Progenitor cell of endocrine pancreas (in vitro differentiated cells): Measurements from ENCODE around the gene CLCN4. TPM values are rescaled to one million over a fixed set of nuclear protein-coding genes. Genes with fewer than 3 reads are reported as not detected.

Source experiments
- DNase-seq: peaks from one replicate; pipeline ENCODE4 v3.0.0; 2021; ENCODE audit warnings: low spot score; ENCODE audit not compliant: unreplicated experiment
- H3K27ac Mint-ChIP-seq: 2 replicates; pipeline ENCODE4 v1.8.0; 2021; ENCODE audit warnings: mild to moderate bottlenecking, moderate library complexity, mixed read lengths
- H3K27me3 Mint-ChIP-seq: 2 replicates; pipeline ENCODE4 v1.8.0; 2021; ENCODE audit warnings: mixed read lengths
- H3K36me3 Mint-ChIP-seq: 2 replicates; pipeline ENCODE4 v1.8.0; 2022; ENCODE audit warnings: mixed read lengths; ENCODE audit not compliant: insufficient read depth
- H3K4me1 Mint-ChIP-seq: 2 replicates; pipeline ENCODE4 v1.8.0; 2021; ENCODE audit warnings: low read depth, mixed read lengths
- H3K4me3 Mint-ChIP-seq: 2 replicates; pipeline ENCODE4 v1.8.0; 2021; ENCODE audit warnings: low read depth, mild to moderate bottlenecking, moderate library complexity, mixed read lengths
- H3K9me3 Mint-ChIP-seq: 2 replicates; pipeline ENCODE4 v1.8.0; 2021; ENCODE audit warnings: low read depth, mixed read lengths
- total RNA-seq: library from RNA; stranded (reverse); gene quantifications from 2 replicates; pipeline ENCODE4 v1.2.1, GENCODE V29; 2021
- TF ChIP-seq, protein P1 (sequence below): fragments of 200-600 bp; sonication (generic); IDR thresholded peaks from one replicate; pipeline ENCODE4 v1.5.0; 2021; ENCODE audit warnings: antibody characterized with exemption, mild to moderate bottlenecking; ENCODE audit not compliant: unreplicated experiment

CLCN4 gene
- total RNA-seq, 1 donor from 2014 or later = 15.2 TPM

DNA sequence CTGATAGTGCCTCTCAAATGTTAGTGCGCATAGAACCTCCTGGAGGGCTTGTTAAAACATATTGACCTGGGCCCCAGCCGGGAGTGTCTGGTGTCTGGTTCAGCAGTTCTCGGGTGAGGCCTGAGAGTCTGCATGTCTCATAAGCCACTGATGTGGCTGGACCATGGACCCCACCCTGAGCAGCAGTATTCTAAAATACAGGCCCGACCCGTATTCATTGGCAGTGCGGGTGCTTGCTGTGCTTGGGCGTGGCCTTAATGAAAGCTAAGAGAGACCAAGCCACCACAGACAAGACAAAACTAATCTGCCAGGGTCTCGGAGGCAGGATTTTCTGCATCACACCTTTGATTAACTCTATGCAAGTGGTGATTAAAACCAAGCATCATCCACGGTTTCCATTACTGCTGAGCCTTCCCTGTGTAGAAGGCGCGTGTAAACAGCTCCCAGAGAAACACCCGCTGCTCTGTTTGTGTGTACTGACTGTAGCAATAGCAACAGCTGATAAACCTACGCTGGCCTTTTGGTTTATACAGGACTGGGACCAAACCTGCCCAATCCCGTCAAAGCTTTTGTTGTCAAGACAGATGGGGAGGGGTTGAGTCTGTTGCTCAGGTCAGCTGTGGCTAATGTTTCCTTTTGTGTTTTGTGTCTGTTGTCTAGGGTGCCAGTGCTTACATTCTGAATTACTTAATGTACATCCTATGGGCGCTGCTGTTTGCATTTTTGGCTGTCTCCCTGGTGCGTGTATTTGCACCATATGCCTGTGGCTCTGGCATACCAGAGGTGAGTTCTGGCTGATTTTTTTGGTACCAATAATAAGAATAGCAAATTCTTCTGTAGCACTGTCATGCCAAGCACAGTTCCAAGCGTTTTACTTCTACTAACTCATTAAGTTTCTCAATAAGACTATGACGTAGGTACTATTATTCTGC lies 40.8 kb downstream of the CLCN4 start:
- H3K9me3 Mint-ChIP-seq = peaks cover 19% of the 10 kb centered on the region
- TF ChIP-seq, protein P1, sequence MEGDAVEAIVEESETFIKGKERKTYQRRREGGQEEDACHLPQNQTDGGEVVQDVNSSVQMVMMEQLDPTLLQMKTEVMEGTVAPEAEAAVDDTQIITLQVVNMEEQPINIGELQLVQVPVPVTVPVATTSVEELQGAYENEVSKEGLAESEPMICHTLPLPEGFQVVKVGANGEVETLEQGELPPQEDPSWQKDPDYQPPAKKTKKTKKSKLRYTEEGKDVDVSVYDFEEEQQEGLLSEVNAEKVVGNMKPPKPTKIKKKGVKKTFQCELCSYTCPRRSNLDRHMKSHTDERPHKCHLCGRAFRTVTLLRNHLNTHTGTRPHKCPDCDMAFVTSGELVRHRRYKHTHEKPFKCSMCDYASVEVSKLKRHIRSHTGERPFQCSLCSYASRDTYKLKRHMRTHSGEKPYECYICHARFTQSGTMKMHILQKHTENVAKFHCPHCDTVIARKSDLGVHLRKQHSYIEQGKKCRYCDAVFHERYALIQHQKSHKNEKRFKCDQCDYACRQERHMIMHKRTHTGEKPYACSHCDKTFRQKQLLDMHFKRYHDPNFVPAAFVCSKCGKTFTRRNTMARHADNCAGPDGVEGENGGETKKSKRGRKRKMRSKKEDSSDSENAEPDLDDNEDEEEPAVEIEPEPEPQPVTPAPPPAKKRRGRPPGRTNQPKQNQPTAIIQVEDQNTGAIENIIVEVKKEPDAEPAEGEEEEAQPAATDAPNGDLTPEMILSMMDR = no peak
- no peak for DNase-seq
- peaks cover 13% of the 10 kb centered on the region for H3K36me3 Mint-ChIP-seq
- no peak overlapping the region for H3K27ac Mint-ChIP-seq
- H3K27me3 Mint-ChIP-seq = no peaks in the 10 kb centered on the region
- peaks cover 2% of the 10 kb centered on the region for H3K4me1 Mint-ChIP-seq
- no peak overlapping the region for H3K4me3 Mint-ChIP-seq

DNA sequence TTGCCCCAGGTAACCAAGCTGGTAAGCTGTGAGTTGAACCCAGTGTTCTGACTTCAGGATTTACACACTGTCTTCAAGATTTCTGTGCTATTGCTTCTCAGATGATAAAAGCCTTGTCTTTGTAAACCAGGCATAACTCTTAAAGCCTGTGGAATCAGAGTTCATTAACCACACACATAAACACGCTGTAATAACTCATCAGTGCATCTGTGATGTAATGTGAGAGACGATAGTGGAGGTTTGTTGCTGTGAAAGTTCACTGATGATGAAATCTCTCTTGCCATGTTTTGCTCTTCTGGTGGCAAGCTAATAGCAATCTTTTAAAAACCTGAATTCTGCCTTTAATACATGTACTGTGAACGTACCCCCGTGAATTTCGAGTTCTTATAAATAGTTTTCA lies 41.5 kb downstream of the CLCN4 start:
- TF ChIP-seq, protein P1 = no peak
- no peak overlapping the region for H3K4me3 Mint-ChIP-seq

DNA sequence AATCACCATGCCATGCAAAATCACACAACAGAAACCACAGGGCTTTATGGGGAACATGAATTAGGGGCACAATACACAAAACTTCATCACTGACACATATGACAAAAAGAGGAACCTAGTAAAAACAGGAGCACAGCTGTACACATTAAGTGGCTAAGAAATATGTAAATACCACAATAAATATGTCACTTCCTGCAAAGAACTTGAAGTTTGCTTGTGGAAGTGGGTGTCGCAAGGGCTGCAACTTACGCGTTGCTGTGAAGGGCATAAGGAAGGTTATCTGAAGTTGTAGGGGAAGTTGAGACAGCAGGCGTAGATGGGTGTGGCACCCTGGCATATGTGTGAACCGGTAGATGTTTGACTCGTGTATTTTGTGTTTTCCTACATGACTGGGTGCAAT lies 42.4 kb downstream of the CLCN4 start:
- TF ChIP-seq, protein P1 = no peak
- Mint-ChIP-seq H3K4me1 (peaks cover 2% of the 10 kb centered on the region), H3K9me3 (peaks cover 14% of the 10 kb centered on the region), H3K36me3 (peaks cover 12% of the 10 kb centered on the region), H3K4me3 (no peak overlapping the region), H3K27me3 (no peaks in the 10 kb centered on the region), H3K27ac (no peak overlapping the region)
- no peak for DNase-seq

More for the DNA sequence above, 41.5 kb downstream of the CLCN4 start:
- H3K27me3 Mint-ChIP-seq = no peaks in the 10 kb centered on the region
- peaks cover 2% of the 10 kb centered on the region for H3K4me1 Mint-ChIP-seq
- no peak for DNase-seq
- no peak overlapping the region for H3K27ac Mint-ChIP-seq
- H3K9me3 Mint-ChIP-seq = peaks cover 15% of the 10 kb centered on the region
- H3K36me3 Mint-ChIP-seq = peaks cover 10% of the 10 kb centered on the region

DNA sequence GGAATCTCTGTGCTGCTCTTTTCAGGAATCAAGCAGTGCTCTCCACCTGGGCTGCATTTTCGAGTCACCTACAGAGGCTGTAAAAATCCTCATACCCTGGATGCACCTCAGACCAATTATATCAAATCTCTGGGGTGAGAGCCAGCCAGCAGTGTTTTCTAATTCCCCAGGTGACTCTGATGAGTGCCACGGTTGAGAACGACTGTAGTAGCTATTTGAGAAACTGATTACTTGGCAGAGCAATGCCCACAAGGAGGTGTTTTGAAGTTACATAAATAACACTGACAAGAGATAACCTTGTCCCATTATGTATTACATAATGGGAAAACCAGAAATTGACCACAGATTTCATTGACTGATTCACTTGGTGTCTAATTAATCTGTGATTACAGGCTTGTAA lies 46.8 kb downstream of the CLCN4 start:
- Mint-ChIP-seq H3K4me3 (no peak overlapping the region), H3K36me3 (peaks cover 15% of the 10 kb centered on the region), H3K27me3 (no peaks in the 10 kb centered on the region), H3K9me3 (peaks cover 14% of the 10 kb centered on the region), H3K4me1 (no peaks in the 10 kb centered on the region), H3K27ac (no peak overlapping the region)
- TF ChIP-seq, protein P1 = no peak
- DNase-seq = no peak

DNA sequence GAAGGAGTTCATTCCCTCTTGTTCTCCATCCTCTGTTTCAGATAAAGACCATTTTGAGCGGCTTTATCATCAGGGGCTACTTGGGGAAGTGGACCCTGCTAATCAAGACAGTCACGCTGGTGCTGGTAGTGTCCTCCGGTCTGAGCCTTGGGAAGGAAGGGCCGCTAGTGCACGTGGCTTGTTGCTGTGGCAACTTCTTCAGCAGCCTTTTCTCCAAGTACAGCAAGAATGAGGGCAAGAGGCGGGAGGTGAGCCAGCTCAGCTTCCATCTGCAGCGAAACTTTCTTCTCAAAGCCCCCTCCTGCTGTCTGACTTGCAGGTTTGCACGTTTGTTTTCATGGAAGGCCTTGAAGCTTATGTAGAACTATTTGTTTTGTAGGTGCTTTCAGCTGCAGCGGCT lies 49.5 kb downstream of the CLCN4 start:
- Mint-ChIP-seq H3K4me1 (no peaks in the 10 kb centered on the region), H3K4me3 (no peak overlapping the region), H3K9me3 (peaks cover 17% of the 10 kb centered on the region), H3K36me3 (peaks cover 13% of the 10 kb centered on the region), H3K27ac (no peak overlapping the region), H3K27me3 (no peaks in the 10 kb centered on the region)
- TF ChIP-seq, protein P1 = no peak
- no peak for DNase-seq
